Hematopoietic multipotent progenitor cell treated with erythropoietin and hydrocortisone succinate and interleukin-3 and kit ligand, for 8 days (in vitro differentiated cells): Measurements from ENCODE around the gene PPIB.
A peak's percentile ranks its signal among the peaks of the same experiment; 100 is the strongest.
"Not testable (repeated sequence)": the region's sequence is repeated elsewhere in the genome, so short reads cannot be mapped to it uniquely, and the experiment has no call there.

ENCODE experiments used
- DNase-seq: peaks from one replicate; pipeline ENCODE4 v3.0.0-alpha.2; 2015

PPIB gene

GRCh38 chr15:64137226-64137833, 25.5 kb downstream of the PPIB start:
- DNase-seq = peak; percentile 79

GRCh38 chr15:64136347-64136746, 26.5 kb downstream of the PPIB start:
- DNase-seq = no peak

- peak; percentile 97 for DNase-seq
Measured at GRCh38 chr15:64134345-64134829, 28.4 kb downstream of the PPIB start.

GRCh38 chr15:64133623-64134344, 29.0 kb downstream of the PPIB start:
- DNase-seq = no peak

- no peak for DNase-seq
Measured at GRCh38 chr15:64132217-64132616, 30.6 kb downstream of the PPIB start.

- no peak for DNase-seq
Measured at GRCh38 chr15:64131547-64131946, 31.3 kb downstream of the PPIB start.

GRCh38 chr15:64130159-64130558, 32.7 kb downstream of the PPIB start:
- DNase-seq = no peak

GRCh38 chr15:64127521-64128270, 35.1 kb downstream of the PPIB start:
- no peak for DNase-seq

- DNase-seq = no peak
Measured at GRCh38 chr15:64125978-64126377, 36.8 kb downstream of the PPIB start.

GRCh38 chr15:64122936-64123351, 39.9 kb downstream of the PPIB start:
- DNase-seq = no peak

- DNase-seq = no peak
Measured at GRCh38 chr15:64122444-64122843, 40.4 kb downstream of the PPIB start.

- no peak for DNase-seq
Measured at GRCh38 chr15:64121614-64122013, 41.2 kb downstream of the PPIB start.

- DNase-seq = not testable (repeated sequence)
Measured at GRCh38 chr15:64120322-64120721, 42.5 kb downstream of the PPIB start.

- no peak for DNase-seq
Measured at GRCh38 chr15:64117759-64118487, 44.9 kb downstream of the PPIB start.

- DNase-seq = no peak
Measured at GRCh38 chr15:64112904-64113303, 49.9 kb downstream of the PPIB start.

GRCh38 chr15:64112073-64112772, 50.6 kb downstream of the PPIB start:
- DNase-seq = peak; percentile 41

GRCh38 chr15:64111679-64112050, 51.2 kb downstream of the PPIB start:
- DNase-seq = no peak

GRCh38 chr15:64110950-64111678, 51.7 kb downstream of the PPIB start:
- no peak for DNase-seq

GRCh38 chr15:64110108-64110701, 52.6 kb downstream of the PPIB start:
- DNase-seq = peak; percentile 27

GRCh38 chr15:64107337-64107736, 55.5 kb downstream of the PPIB start:
- DNase-seq = no peak
